ENCODE results near the gene LSS. TPM values are rescaled to one million over a fixed set of nuclear protein-coding genes. Genes with fewer than 3 reads are reported as not detected.
"Not testable (repeated sequence)": the region's sequence is repeated elsewhere in the genome, so short reads cannot be mapped to it uniquely, and the experiment has no call there.

Gene LSS
- total RNA-seq, 1 donor from 2014 or later = 61.0 TPM

- intact Hi-C loops (cut with DNase I) = no loop called here
- ATAC-seq (no peak), DNase-seq (ENCODE audit: missing footprints) (no peak)
Observed at GRCh38 chr21:46210378-46211136, 18.0 kb downstream of the LSS start.

DNA sequence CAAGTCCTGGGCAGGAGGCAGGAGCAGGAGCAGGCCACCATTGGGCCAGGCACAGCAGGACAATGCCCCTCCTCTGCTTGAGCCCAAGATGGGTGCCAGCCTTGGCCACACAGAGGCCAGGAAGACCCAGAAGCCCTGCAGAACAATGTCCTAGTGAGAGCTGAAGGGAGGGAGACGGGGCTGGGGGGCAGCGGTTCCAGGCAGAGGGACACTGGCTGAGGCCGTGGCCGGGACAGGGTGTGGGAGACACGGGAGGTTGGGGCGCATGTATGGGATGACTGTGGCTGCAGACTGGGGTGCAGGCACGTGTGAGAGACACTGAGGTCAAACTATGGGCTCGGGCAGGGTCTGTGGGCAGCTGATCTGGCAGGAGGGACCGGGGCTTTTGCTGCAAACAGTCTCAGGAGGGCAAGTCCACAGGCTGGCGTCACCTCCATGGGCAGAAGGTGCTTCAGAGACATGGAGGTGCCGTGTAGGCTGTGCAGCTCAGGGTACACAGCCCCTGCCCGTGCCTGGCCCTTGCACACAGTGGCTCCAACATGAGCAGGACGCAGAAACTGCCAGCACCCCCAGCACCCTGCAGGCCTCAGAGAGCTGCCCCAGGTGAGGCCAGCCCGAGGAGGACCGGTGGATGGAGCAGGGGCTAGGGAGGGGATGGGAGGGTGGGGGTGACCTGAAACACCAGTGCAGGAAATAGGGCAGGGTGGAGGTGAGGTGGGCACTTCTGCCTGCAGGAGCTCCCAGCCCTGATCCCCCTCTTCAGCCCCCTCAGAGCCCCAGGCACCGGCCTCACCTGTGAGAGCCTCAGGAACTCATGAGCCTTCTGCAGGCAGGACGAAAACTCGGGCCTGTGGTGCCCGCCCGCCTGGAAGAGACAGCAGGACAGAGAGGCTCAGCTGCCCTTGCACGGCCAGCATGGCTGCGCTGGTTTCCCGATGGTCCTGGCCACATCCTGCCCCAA lies 19.5 kb downstream of the LSS start:
- ATAC-seq = no peak
- DNase-seq (ENCODE audit: missing footprints) = no peak
- intact Hi-C loops (cut with DNase I) = no loop called here

DNA sequence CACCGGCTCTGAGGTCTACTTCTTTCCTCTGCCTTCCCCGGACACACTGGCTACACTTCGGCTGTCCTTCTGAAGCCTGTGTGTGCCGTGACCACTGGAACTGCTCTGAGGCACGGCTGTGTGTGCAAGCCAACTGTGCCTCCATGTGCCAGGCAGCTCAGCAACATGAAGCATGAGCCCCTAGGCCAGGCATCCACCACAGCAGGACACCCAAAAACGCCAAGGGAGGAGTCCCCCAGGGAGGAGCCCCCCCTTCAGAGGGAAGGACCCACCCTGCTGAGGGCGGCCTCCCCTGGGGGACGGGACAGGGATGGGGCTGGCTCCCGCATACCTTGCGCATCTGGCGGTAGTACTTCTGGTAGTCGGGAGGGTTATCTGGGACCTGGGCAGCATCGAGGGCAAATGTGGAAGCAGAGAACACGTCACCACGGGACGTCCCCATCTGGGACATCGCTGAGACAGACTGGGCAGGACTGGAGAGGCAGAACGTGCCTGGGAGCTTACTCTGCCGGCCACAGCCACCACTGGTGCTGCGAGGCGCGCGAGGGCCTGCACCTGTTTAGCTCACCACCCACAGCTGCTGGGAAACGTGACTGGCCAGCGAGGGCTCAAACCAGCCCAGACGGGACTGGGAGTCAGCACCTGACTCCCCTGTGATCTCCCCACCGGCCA lies 20.5 kb downstream of the LSS start:
- intact Hi-C loops (cut with DNase I) = no loop called here
- ATAC-seq (no peak), DNase-seq (ENCODE audit: missing footprints) (no peak)

DNA sequence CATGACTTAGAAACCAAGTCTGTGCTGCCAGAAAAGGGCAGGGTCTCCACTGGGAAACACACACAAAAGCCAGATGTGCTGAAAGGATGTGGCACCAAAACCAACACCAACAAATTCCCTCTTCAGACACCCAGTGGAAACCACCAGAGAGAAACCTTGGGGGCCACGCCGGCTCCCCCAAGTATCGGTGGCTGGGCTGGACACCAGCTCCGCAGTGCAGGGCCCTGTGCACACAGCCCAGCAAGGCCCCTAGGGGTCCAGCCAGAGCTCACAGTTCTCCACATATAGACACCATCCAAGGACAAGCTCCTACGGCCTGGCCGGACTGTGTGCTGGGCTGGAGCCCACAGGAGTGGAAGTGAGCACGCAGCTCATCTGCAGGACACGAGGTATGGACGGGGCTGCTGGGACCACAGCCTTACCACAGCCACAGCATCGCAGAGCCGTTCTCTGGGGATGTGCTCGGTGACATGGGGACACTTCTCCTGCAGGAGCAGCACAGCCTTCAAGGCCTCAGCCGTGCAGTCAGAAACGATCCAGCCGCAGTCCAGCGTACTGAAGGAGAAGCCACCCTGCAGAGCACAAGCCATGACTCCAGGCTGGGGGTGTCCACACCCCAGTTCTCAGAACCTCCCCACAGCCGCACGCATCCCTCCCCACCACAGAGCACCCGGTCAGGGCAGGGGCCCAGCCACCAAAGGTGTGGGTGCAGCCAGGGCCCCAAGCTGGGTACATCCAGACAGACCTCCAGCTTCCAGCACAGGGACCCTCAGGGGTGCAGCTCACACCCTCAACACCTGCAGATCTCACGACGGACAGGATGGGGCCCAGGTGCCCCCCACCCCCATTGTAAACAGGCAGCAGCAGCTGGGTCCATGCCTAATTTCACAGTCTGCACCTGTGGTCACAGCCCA lies 21.3 kb downstream of the LSS start:
- no peak for ATAC-seq
- no peak for DNase-seq (ENCODE audit: missing footprints)
- intact Hi-C loops (cut with DNase I) = no loop called here

- ATAC-seq (no peak), DNase-seq (ENCODE audit: missing footprints) (no peak)
- intact Hi-C loops (cut with DNase I) = no loop called here
Observed at GRCh38 chr21:46206163-46207005, 22.2 kb downstream of the LSS start.

DNA sequence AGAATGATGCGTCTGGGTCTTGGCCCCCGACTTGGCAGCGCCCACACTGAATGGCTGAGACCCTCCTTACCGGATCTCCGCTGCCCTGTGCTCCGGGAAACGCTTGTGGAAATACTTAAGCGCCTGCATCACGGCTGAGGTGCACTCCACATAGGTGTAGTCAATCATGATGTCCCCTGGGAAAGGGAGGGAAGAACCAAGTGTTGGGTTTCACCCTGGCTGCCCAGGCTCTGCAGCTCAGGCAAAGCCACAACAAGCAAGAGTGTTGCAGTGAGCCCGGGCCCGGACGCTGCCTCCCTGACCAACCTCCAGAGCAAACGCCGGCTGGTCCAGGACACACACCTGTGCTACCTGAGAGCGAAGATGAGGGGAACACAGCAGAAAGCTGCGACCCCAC lies 22.8 kb downstream of the LSS start:
- DNase-seq (ENCODE audit: missing footprints) (no peak), ATAC-seq (no peak)
- intact Hi-C loops (cut with DNase I) = no loop called here

DNA sequence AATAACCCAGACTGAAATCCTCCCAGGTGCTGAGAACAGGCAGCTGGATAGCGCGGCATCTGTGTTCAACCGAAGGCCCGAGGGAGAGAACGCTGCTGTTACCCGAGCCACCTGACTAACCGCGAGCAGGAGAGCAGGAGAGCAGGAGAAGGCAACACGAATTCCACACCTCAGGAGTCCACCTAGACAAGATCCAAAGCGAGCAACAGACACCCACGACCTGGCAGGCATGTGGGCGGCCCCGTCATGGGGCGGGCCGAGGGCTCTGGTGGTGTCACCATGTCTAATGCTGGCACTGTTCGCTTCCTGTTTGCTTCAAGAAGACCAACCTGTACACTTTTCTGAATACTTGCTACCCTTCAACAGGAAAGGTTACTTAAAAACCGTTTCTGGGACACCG lies 23.4 kb downstream of the LSS start:
- ATAC-seq (no peak), DNase-seq (ENCODE audit: missing footprints) (no peak)
- intact Hi-C loops (cut with DNase I) = no loop called here

GRCh38 chr21:46203203-46203600 lies 25.4 kb downstream of the LSS start:
- intact Hi-C loops (cut with DNase I) = no loop called here
- ATAC-seq (no peak), DNase-seq (ENCODE audit: missing footprints) (no peak)

DNA sequence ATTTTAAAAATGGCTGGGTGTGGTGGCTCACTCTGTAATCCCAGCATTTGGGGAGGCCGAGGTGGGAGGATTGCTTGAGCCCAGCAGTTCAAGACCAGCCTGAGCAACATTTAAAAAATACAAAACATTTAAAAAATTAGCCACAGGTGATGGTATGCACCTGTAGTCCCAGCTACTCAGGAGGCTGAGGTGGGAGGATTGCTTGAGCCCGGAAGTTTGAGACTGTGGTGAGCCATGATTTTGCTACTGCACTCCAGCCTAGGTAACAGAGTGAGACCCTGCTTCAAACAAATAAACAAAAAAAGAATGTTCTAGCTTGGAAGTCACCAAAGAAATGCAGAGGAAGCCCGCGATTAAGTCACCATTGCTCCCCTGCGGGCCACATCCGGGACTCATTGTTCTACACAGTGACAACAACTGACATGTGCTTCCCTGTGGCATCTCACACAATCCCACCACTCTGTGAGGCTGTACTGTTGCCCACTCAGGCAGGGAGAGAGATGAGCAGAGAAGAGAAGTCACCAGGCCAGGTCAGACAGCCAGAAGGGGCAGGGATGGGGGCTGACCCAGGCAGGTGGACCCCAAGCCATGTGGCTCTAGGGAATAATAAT lies 25.9 kb downstream of the LSS start:
- peak; percentile 25 for ATAC-seq
- DNase-seq (ENCODE audit: missing footprints) = no peak
- intact Hi-C loops (cut with DNase I) = no loop called here

DNA sequence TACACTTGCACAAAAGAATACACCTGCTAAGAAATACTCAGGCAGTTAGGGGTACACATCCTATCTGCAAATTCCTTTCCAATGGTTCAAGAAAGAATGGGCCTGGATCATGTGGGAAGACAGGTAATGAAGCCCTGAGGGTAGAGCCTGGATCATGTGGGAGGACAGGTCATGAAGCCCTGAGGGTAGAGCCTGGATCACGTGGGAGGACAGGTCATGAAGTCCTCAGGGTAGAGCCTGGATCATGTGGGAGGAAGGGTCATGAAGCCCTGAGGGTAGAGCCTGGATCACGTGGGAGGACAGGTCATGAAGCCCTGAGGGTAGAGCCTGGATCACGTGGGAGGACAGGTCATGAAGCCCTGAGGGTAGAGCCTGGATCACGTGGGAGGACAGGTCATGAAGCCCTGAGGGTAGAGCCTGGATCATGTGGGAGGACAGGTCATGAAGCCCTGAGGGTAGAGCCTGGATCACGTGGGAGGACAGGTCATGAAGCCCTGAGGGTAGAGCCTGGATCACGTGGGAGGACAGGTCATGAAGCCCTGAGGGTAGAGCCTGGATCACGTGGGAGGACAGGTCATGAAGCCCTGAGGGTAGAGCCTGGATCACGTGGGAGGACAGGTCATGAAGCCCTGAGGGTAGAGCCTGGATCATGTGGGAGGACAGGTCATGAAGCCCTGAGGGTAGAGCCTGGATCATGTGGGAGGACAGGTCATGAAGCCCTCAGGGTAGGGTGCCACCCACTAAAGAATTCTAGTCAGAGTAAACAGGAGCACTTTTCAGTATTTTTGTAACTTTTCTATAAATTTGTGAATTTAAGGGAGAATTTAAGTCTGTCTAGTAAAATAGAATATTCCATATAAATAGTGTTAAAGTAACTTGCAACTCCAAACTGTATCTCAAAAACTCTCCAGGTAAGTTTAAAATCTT lies 27.4 kb downstream of the LSS start:
- intact Hi-C loops (cut with DNase I); DNase-seq (ENCODE audit: missing footprints); ATAC-seq: not testable (repeated sequence)

DNA sequence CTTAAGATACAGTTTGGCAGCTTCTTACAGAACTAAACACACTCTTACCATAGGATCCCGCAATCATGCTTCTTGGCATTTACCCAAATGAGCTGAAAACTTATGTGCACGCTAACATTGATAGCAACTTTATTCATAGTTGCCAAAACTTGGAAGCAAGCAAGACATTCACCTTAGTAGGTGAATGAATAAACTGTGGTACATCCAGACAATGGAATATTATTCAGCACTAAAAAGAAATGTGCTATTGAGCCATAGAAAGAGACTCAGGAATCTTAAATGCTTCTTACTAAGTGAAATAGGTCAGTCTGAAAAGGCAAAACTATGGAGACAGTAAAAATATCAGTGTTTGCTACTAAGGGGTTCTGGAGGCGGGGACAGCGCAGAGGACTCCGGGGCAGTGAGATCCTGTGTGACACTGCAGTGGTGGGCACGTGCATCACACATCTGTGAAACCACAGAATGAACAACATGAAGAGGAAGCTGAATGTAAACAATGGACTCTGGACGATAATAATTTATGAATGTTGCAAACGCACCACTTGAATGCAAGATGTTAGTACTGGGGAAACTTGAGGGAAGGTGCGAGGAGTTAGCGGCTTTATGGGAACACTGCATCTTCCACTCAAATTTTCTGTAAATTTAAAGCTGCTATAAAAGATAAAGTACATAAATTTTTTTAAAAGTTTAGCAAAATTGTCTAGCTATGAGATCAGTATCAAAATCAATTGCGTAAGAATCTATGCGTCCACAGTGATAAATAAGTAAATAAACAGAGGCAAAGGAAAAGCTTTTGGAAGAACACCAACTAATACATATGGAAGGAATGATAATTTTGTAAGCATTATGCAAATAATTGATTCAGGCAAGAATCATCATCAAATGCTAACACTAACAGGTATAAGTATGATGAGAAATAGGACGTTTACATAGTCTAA lies 28.9 kb downstream of the LSS start:
- intact Hi-C loops (cut with DNase I) = loop anchor here (1.0 kb wide), 1 partner anchor 8 kb away; no protein-coding TSS in a partner anchor
- ATAC-seq = no peak
- no peak for DNase-seq (ENCODE audit: missing footprints)

- ATAC-seq (no peak), DNase-seq (ENCODE audit: missing footprints) (no peak)
- intact Hi-C loops (cut with DNase I) = no loop called here
Observed at GRCh38 chr21:46196733-46197132, 31.8 kb downstream of the LSS start.

- ATAC-seq (no peak), DNase-seq (ENCODE audit: missing footprints) (no peak)
- intact Hi-C loops (cut with DNase I) = no loop called here
Observed at GRCh38 chr21:46195595-46196195, 32.9 kb downstream of the LSS start.

- ATAC-seq (no peak), DNase-seq (ENCODE audit: missing footprints) (no peak)
- intact Hi-C loops (cut with DNase I) = no loop called here
Observed at GRCh38 chr21:46194374-46195334, 33.9 kb downstream of the LSS start.

Data from Right ventricle myocardium inferior (tissue), 1 donor.